Endometrium (tissue), 2 donors: ENCODE measurements around the gene CTNNBIP1.
"Not testable (repeated sequence)": the region's sequence is repeated elsewhere in the genome, so short reads cannot be mapped to it uniquely, and the experiment has no call there.

Experiments
- FAIRE-seq: peaks from 2 replicates; lab custom pipeline; 2012; peaks lifted over from hg19 to GRCh38; lab: Jason Lieb, UNC
- donor health status: control.
- donor health status: control.

Gene CTNNBIP1

DNA sequence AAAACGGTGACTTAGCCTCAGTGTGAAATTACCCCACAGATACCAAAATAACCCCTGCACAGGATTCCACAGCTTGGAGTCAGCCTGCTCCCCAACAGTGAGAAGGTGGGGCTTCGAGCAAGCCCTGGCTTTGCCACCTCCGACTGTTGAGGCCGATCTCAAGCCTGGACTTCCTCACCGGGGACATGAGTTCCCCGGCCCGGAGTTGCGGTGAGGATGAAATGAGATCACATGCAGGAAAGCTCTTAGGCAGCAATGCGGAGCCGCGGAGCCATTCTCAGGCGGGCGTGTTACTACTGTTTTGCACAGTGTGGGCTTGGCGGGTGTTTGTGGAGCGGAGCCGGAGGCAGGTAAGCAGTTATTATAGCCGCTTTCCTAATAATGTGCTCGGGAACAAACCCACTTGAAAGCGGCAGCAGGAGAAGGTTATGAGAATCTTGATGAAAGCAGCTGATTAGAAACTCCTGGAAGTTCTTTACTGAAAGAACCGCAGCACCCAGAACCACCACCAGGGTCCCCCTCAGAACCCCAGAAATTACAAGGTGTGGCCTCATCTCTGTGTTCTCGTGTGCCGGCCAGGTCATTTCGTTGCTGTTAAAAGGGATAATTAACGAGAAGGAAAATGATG is 82.4 kb downstream of the CTNNBIP1 start:
- no peak for FAIRE-seq

DNA sequence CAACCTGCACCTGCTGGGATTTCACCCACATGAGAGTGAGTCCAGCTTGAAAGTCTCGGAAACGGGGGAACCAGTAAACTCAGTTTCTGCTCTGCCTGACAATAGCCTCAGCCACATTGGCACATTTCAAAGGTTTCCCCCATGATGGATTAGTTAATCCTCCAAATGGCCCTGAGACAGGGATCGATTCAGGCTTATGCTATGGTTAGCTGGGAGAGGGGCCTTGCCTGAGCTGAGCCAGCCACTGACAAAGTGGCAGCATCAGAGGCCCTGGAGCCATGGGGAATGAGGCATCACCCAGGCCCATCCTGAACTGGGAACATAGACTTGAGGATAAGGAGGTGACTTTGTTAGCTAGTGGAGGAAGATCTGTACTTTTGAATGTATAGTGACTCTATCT is 83.5 kb downstream of the CTNNBIP1 start:
- no peak for FAIRE-seq

DNA sequence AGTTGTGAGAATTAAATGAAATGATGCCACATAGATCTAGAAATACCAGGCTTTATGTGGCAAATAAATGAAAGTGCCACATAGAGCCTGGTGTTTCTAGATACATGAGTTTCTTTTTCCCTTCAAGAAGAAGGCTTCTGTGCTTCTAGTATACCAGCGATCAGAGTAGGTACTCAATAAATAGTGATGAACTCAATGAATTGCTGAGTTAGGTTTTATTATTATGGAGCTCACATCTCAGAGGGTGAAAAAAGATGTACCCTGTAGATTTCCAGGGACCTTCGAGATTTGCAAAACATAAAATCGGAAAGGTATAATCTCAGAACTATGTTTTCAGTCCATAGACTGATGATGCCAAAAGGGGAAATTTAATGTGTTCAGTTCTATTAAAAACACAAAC is 84.0 kb downstream of the CTNNBIP1 start:
- FAIRE-seq: no peak

DNA sequence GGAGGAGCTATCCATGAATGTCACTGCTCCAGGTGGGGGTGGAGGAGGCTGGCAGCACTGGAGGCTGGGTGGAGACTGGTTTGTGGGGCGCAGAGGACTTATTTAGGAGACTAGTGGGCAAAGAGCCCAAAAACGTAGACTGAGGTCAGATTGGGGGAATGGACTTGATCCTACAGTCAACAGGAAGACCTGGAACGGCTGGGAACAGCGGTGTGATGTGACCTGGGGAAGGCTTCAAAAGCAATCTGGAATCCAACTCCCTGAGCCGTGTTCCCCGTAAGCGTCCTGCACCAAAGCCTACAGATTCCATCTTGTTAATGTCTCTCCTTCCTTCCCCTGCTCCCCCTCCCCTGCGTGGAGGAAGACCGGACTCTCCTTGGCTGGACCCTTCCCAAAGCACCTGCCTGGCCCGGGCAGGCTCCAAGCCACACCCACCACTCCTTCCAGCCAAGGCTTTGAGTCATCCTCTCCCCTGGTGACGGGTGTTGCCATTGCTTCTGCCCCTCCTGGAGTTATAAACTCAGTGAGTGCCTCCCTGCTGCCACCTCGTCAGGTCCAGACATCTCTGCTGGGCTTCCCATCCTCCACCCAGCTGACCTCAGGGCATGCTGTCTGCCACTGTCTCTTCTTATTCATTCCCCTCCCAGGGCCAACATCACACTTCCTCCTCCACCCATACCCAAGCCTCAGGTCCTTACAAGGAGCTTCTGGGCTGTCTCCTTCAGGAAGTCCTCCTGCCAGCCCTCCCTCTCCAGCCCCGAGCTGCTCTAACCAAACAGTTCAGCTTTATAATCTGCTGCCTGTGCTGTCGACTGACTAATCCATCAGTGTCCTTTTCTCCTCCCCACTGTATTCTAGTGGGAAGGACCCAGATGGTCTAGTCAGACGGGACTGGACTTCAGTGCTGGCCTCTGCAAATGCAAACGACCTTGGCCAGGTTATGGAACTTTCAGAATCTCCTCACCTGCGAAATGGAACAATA is 84.7 kb downstream of the CTNNBIP1 start:
- no peak for FAIRE-seq

DNA sequence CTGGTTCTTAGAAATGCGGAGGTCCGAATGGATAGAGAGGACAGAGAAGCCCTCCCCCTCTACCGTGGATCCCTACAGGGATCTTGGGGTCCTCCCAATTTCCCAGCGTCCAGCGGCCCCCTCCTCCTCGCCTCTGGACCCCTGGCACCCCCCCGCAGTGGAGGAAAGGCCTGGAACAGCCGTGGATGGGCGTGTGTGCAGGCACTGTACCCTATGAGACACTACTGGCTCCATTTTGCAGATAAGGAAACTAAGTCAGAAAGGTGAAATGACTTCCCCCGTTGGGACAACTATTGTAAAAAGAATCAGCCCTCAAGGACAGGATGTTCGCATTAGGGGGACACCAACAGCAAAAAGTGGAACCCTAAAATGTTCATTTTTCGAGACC is 85.4 kb downstream of the CTNNBIP1 start:
- FAIRE-seq: no peak

DNA sequence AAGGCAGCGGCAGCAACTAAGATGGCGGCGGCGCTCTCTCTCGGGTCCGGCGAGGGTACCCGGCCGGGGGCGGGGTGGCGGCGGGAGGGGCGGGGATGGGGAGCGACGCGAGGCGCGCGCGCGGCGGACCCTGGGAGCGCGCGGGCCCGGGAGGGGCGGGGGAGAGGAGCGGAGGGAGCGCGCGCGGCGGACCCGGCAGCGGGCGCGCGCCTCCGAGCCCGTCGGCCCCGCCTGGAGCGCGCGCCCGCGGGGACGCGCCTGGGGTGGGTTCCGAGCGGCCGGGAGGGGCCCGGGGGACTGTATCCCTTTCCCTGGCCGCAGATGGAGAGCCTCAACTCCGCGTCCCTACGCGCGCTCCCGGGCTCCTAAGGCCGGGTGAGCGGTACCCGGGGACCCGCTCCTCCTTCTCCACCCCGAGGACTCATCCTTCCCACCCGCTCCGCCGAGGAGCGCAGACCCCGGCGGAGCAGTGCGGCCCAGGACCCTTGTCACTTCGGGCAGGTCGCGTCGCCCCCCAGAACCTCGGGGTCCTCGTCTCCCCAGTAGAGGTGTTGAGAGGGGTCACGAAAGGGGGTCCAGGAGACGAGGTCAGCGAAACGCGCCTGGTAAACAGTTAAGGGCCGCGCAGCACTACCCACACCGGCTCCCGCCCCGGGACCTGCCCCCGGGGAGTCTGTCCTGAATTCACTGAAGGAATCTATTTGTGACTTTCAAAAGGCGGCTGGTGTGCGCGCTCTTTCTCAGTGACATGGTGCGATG is 85.9 kb downstream of the CTNNBIP1 start, which contains the start of gene CLSTN1:
Gene CLSTN1, minus strand, starts transcription at position 23 of the 759 bp plus-strand sequence. CDS start 232 bp downstream, outside the sequence.
- no peak for FAIRE-seq

DNA sequence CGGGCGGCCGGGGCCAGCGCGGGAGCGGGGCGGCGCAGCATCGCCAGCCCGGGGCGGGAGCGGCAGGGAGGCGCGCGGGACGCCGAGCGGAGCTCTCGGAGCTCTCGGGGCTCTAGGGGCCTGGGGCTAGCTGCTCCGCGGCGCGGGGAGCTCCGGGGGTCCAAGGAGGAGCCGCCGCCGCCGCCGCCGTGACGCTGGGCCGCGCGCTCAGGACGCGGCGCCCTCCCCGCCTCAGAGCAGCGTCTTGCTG is 86.5 kb downstream of the CTNNBIP1 start:
- FAIRE-seq: no peak

DNA sequence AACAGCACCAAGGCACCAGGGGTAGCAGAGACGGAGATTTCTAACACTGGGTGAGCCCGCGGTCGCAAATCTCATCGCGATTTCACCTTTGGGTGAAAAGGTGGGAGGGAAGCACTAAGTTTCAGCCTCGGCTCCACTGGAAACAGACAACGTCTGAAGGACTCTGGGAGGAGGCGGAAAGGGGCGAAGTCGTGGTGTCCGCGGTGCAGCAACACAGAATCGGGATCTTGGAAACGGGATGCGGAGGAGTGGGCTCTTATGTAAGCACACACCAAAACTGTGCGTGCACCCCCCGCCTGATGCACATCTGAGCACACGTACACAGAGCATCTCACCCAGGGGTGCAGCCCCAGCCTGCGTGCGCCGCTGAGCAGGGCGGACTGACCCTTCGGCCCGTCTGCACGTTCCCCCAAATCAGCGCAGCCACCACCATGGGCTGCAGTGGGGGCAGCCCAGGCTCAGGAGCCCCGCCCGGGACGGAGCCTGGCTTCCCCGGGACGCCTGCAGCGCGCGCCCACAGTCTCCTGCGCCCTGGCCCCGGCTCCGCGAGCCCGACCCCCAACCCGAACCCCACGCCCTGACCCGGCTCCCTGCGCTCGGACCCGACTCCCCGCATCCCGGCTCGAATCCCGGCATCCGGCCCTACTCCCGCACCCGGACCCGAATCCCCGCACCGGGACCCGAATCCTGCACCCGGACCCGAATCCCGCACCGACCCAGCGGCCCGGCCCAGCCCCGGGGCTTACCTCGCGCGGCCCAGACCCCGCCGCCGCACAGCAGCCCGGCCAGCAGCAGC is 87.0 kb downstream of the CTNNBIP1 start:
- FAIRE-seq: no peak

DNA sequence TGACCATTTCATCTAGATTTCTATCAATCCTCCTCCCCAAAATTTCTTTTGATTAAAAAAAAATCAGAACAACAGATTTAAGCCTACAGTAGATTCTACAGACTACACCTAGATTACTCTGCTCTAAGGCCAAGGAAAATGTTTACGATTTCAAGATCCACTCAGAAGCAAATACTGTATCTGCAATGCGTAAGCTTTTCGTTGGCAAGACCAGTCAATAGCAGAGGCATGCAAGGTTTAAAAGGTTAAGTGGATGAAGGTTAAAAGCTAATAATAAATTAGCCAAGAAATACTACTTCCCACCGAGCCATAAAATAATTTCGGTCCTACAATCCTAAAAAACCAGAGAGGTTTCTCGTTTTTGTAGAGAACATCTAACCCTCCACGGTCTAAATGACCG is 87.6 kb downstream of the CTNNBIP1 start:
- FAIRE-seq: no peak

DNA sequence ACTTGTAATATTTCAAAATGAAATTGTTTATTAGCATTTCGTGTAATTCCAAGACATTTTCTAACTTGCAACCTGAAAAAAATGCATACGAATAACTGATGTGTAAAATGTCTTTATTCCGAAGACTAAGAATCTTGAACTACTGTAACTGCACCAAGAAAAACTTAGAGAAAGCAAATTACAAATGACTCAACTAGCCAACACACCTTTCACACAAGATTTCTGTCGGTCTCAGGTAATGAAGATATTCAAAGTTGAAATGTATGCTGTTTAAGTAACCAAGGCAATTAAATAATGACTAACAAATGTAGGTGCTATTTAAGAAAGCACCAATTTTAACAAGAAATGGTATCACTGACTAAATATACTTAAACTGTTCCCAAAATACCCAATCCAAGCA is 88.4 kb downstream of the CTNNBIP1 start:
- FAIRE-seq: no peak

DNA sequence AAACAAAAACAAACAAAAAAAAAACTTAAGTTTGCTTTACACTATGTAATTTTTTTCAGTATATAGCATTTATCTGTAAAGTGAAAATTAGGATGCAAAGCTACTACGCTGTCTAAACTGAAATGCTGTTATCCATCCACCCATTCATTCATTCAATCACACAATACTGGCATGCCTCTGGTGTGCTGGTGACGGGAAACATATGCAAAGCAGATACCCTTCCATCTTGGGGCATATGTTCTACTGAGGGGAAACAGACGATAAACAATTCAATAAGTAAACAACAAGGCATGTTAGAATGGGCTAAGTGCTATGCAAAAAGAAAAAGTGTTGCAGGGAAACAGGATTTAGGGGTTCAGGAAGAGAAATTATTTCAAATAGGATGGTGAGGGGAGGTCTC is 89.5 kb downstream of the CTNNBIP1 start:
- no peak for FAIRE-seq

DNA sequence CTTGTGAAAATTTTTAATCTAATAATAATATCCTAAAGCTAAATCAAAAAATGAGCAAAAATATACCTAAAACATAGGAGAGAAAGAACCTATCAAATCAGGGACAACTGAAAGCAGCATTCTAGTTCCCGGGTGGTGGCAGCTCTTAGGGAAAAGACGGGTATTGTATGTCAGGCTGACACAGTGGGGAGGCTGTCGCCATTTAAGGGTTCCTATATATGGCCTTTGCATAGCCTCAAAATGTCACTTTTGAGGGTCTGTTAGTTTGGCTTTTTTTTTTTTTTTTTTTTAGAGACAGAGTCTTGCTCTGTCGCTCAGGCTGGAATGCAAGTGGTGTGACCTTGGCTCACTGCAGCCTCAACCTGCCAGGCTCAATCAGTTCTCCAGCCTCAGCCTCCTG is 92.3 kb downstream of the CTNNBIP1 start:
- FAIRE-seq: no peak

DNA sequence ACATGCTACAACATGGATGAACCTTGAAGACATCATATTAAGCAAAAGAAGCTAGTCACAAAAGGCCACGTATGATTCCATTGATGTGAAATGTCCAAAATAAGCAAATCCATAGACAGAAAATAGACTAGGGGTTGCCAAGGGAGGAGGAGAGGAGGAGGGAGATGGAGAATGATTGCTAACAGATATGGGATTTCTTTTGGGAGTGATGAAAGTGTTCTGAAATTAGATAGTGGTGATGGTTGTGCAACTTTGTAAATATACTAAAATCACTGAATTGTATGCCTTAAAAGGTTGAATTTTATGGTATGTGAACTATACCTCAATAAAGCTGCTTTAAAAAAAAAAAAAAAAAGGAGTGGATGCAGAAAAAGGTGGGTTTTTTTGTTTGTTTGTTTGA is 93.9 kb downstream of the CTNNBIP1 start:
- no peak for FAIRE-seq

DNA sequence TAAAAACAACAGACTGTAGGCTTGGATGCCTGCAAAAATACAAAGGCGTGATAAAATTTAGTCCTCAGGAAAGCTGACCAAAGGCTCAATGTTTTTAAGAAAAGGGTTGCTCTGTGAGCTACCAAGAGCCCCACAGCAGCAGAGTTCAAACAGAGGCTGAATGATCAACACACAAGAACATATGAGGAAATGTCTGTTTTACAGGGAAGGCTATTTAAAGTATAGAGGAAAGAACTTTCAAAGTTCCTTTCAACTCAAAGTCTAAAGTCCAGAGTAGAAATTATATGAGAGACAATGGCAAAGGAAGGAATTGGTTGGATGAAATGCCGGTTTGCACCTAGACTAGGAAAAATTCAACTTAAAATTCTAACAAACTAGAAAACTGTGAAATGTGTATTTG is 94.9 kb downstream of the CTNNBIP1 start:
- FAIRE-seq: no peak

DNA sequence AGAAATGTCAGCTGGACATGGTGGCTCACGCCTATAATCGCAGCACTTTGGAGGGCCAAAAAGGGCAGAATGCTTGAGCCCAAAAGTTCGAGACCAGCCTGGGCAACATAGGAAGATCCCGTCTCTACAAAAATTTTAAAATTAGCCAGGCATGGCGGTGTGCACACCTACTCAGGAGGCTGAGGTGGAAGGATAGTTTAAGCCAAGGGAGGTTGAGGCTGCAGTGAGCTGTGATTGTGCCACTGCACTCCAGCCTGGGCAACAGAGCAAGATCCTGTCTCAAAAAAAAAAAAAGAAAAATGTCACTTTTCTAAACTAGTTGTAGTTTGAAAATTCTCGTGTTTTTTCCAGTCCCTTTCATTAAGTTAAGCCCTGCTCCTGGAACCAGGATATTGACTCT is 95.5 kb downstream of the CTNNBIP1 start:
- no peak for FAIRE-seq

DNA sequence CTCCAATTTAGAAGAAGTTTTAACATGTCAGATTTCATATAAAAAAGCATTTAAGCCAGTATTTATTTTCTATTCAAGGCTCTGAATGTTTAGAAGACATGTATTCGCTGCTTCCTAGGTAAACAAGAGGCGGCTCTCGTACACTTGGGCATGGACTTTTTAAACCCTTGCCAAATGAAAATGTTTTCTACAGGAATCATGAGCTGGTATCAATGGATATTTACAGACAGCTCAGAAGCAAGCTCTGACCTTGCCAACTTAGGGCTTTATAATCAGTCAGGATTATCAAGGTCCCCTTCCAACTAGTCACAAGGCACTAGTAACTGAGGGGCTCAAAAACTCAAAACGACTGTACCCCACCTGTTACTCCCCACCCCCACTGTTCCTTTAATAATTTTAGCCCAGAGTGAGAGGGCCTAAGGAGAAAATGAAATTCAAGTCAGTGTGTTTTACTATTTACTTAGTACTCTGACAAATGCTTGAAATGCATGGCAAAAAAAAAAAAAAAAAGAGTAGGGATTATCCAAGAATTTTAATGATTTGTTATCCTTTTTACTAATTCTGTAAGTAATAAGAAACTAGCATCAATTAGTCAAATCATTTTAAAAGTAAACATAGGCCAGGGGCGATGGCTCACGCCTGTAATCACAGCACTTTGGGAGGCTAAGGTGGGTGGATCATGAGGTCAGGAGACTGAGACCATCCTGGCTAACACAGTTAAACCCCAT is 98.7 kb downstream of the CTNNBIP1 start:
- no peak for FAIRE-seq

DNA sequence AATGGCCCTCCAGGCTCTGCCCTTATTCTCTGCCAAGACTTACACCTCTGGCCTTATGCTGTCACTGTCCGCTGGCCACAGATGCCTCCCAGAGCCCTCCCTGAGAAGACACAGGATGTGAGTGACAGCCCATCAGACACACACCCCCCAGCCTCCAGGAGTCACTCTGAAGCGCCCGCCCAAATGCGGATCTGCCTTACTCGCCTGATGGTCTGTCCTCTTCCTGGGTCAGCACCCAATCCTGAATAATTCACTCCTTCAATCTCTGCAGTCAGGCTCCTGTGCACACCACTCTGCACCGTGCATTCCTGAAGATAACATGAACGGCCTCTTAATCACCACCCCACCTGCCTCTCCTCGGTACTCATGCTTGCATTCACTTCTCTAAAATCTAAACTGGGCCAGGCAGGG is 101.0 kb downstream of the CTNNBIP1 start:
- FAIRE-seq: no peak

DNA sequence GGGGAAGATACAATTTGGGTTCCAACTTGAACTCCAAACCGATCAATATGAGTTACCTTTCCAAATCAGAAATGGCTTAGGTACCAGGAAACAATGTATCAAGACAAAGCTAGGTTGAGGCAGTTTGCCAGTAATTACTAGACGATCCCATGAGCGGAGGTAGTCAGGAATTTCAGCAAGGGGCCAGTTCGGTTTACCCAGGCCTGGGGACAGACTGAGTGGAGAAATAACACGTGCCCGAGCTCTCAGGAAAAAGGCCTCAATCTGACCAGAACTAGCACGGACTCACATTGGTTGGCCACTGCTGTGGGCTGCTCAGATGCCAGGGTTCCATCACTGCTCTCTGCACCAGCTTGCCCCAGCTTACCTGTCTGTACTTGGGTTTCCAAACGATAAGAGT is 101.6 kb downstream of the CTNNBIP1 start:
- FAIRE-seq: no peak

DNA sequence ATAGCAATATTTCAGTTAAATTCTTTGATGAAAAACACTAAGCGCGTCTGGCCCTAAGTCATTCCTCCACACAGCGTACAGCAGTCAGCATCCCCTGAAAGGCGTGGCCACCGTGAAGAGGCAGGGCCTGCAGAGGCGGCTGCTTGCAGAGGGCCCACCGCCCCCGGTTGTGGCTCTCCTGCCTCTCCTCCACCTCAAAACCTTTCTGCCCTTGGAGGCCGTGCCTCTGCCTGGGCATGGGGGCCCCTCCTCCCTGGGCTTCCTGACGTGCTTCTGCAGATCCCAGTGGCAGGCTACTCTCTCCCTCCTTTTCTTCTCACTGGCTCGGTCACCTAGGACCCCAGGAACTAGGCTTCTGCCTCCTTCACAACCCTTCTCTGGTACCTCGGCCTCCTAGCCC is 102.5 kb downstream of the CTNNBIP1 start:
- FAIRE-seq: no peak

DNA sequence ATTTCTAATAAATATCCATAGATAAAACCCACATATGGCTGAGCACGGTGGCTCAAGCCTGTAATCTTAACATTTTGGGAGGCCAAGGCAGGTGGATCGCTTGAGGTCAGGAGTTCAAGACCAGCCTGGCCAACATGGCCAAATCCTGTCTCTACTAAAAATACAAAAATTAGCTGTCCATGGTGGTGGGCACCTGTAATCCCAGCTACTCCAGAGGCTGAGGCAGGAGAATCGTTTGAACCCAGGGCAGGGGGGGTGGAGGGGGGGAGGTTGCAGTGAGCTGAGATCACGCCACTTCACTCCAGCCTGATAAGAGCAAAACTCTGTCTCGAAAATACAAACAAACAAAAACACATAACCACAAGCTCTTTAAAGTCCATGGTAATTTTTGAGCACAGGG is 104.1 kb downstream of the CTNNBIP1 start:
- FAIRE-seq: not testable (repeated sequence)

DNA sequence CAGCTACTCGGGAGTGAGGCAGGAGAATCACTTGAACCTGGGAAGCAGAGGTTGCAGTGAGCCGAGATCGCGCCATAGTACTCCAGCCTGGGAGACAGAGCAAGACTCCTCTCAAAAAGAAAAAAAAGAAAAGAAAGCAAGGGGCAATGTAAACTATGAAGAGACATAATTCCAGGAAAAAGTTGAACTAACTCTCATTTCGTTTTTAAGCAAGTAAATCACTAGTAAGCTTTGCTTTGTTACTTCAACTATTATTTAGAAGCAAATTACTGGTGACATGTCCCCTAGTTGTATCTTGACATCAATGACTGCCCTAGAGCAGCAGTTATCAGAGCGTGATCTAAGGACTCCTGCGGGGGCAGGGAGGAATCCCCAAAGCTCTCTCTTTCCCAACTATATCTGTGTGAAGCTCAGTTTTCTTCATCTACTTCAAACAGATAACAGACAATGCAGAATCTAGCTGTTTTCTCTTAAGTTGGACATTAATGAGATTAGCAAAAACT is 105.0 kb downstream of the CTNNBIP1 start:
- no peak for FAIRE-seq
